Aorta (tissue), 5 donors: ENCODE measurements around the gene INPP5J. TPM values are rescaled to one million over a fixed set of nuclear protein-coding genes. Genes with fewer than 3 reads are reported as not detected.

Experiments used
- ATAC-seq: fragments of 200-7000 bp; cut with Tn5 transposase; one replicate; pipeline ENCODE4 v1.9.1; 2022; ENCODE audit warnings: moderate library complexity; ENCODE audit not compliant: low FRiP score
- DNase-seq, 2 donors: peaks; one replicate each; pipeline ENCODE4 v3.0.0-alpha.2; 2020
- H3K27ac ChIP-seq, 2 donors: one replicate each; pipeline ENCODE4 v1.5.1; 2013; ENCODE audit warnings: low read length in 2 of 2, mild to moderate bottlenecking in 2 of 2, moderate library complexity in 2 of 2, control low read depth in 1 of 2, inconsistent platforms in 1 of 2, low read depth in 1 of 2
- H3K27me3 ChIP-seq, 2 donors: one replicate each; pipeline ENCODE4 v1.6.1; 2013; ENCODE audit warnings: control low read depth in 1 of 2, low read length in 1 of 2, mild to moderate bottlenecking in 1 of 2, moderate library complexity in 1 of 2; ENCODE audit not compliant: insufficient read depth in 2 of 2, control insufficient read depth in 1 of 2
- H3K36me3 ChIP-seq, 2 donors: one replicate each; pipeline ENCODE4 v1.6.1; 2013; ENCODE audit warnings: control low read depth in 1 of 2, low read length in 1 of 2, mild to moderate bottlenecking in 1 of 2; ENCODE audit not compliant: insufficient read depth in 2 of 2, control insufficient read depth in 1 of 2
- H3K4me1 ChIP-seq, 2 donors: one replicate each; pipeline ENCODE4 v1.6.1; 2013; ENCODE audit warnings: low read length in 2 of 2, control low read depth in 1 of 2, mild to moderate bottlenecking in 1 of 2, moderate library complexity in 1 of 2; ENCODE audit not compliant: insufficient read depth in 2 of 2, control insufficient read depth in 1 of 2
- H3K4me3 ChIP-seq, 2 donors: one replicate each; pipeline ENCODE4 v1.5.1; 2013; ENCODE audit warnings: low read length in 2 of 2, control low read depth in 1 of 2, mild to moderate bottlenecking in 1 of 2
- H3K9me3 ChIP-seq: one replicate; pipeline ENCODE4 v1.6.1; 2013; ENCODE audit warnings: mild to moderate bottlenecking, low read length; ENCODE audit not compliant: control insufficient read depth
- WGBS, 2 donors: extraction: QIAGEN DNeasy Blood & Tissue Kit; methylation state at CpG; one replicate each; pipeline ENCODE4 v1.1.7; 2013; 5-methylcytosine and 5-hydroxymethylcytosine counted together
- intact Hi-C, 2 donors: fragments of 100-400 bp; cut with DNase I; formaldehyde crosslinking; loops; one replicate each; pipeline versions ENCODE4 v1.14.2 to v1.15.0; 2022
- polyA plus RNA-seq, 2 donors: library from polyadenylated mRNA; stranded (reverse); fragments of 200-250 nt; gene quantifications; one replicate each; pipeline ENCODE4 v1.2.3, GENCODE V29; 2013
- total RNA-seq, 2 donors: library from RNA; stranded (reverse); fragmentation: NEBNext Ultra II Directional; extraction: Animal tissue kit (Norgen Biotek cat#: 25700); gene quantifications; one replicate each; pipeline ENCODE4 v1.2.1, GENCODE V29; 2021
- donor health status: healthy with polysubstance abuse.
- donor health status: Bipolar disorder and iron deficiency.
- donor health status: DM: no; HTN: no; CAD: no.
- donor health status: DM: no; HTN: no; CAD: no.
- donor health status: DM: yes; HTN: yes; CAD: no.

INPP5J gene
- total and polyA plus RNA-seq, 4 donors = 2.4 to 8.3 (median 5.5) TPM

DNA sequence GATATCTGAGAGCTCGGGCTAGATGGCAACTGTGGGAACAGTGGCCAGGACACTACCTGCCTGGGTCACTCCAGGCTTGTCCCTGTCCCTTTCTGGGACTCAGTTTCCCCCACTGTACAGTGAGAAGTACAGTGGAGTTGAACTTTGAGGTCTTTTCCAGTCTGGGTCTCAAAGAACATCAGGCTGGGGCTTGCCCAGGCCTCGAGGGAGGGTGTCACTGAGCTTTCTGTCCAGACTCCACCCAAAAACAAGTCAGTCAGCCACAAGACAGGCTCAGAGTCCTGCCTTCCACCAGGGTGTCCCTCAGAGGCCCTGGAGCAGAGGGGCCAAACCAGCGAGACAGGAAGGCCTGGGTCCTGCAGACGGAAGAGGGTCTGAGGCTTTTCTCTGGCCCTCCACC lies 19.5 kb downstream of the INPP5J start:
- 90% methylated on average over 4 of the region's 4 CpGs for WGBS, 2 donors
- ATAC-seq (no peak), DNase-seq (peak in 1 of 2 donors; percentile 42)
- no peaks in the 10 kb centered on the region for H3K4me1 ChIP-seq
- intact Hi-C loops = loop anchor here in 1 of 2 donors (10.0 kb wide), 1 partner anchor 507 kb away; the partner anchor contains the start of gene SLC35E4
- H3K4me3 ChIP-seq = no peak overlapping the region
- H3K36me3 ChIP-seq = no peaks in the 10 kb centered on the region
- no peak overlapping the region for H3K27ac ChIP-seq
- no peaks in the 10 kb centered on the region for H3K27me3 ChIP-seq
- no peaks in the 10 kb centered on the region for H3K9me3 ChIP-seq

- intact Hi-C loops = loop anchor here in 1 of 2 donors (10.0 kb wide), 1 partner anchor 508 kb away; the partner anchor contains the start of gene SLC35E4
- 24 to 27% methylated on average over 3 of the region's 3 CpGs for WGBS, 2 donors
Measured at GRCh38 chr22:31143038-31143437, 20.3 kb downstream of the INPP5J start.

GRCh38 chr22:31143537-31143936 lies 20.8 kb downstream of the INPP5J start:
- Histone ChIP-seq H3K4me3 (no peak overlapping the region), H3K36me3 (no peaks in the 10 kb centered on the region), H3K27ac (no peak overlapping the region), H3K9me3 (no peaks in the 10 kb centered on the region), H3K4me1 (peaks cover 0 to 1% of the 10 kb centered on the region in 2 donors), H3K27me3 (no peaks in the 10 kb centered on the region)
- DNase-seq = peak in 1 of 2 donors; percentile 47
- 66 to 70% methylated on average over 3 of the region's 3 CpGs for WGBS, 2 donors
- ATAC-seq = no peak
- intact Hi-C loops = loop anchor here in 1 of 2 donors (10.0 kb wide), 1 partner anchor 509 kb away; the partner anchor contains the start of gene SLC35E4

More at GRCh38 chr22:31143038-31143437, 20.3 kb downstream of the INPP5J start:
- H3K27ac ChIP-seq = no peak overlapping the region
- no peaks in the 10 kb centered on the region for H3K4me1 ChIP-seq
- DNase-seq (peak in 1 of 2 donors; percentile 62), ATAC-seq (no peak)
- no peak overlapping the region for H3K4me3 ChIP-seq
- H3K36me3 ChIP-seq = no peaks in the 10 kb centered on the region
- no peaks in the 10 kb centered on the region for H3K27me3 ChIP-seq
- H3K9me3 ChIP-seq = no peaks in the 10 kb centered on the region

GRCh38 chr22:31144223-31144622 lies 21.5 kb downstream of the INPP5J start:
- ATAC-seq = no peak
- intact Hi-C loops = loop anchor here in 1 of 2 donors (10.0 kb wide), 1 partner anchor 509 kb away; the partner anchor contains the start of gene SLC35E4
- no peaks in the 10 kb centered on the region for H3K36me3 ChIP-seq
- no peaks in the 10 kb centered on the region for H3K27me3 ChIP-seq
- H3K27ac ChIP-seq = no peak overlapping the region
- no peak for DNase-seq
- H3K4me3 ChIP-seq = no peak overlapping the region
- peaks cover 0 to 3% of the 10 kb centered on the region in 2 donors for H3K4me1 ChIP-seq
- H3K9me3 ChIP-seq = no peaks in the 10 kb centered on the region

GRCh38 chr22:31148488-31148887 lies 25.7 kb downstream of the INPP5J start:
- 4 to 5% methylated on average over 1 of the region's 1 CpG for WGBS, 2 donors
- Histone ChIP-seq H3K36me3 (no peaks in the 10 kb centered on the region), H3K27ac (peak overlapping the region; percentile 89 to 97), H3K4me1 (peaks cover 0 to 3% of the 10 kb centered on the region in 2 donors), H3K9me3 (no peaks in the 10 kb centered on the region), H3K27me3 (no peaks in the 10 kb centered on the region), H3K4me3 (no peak overlapping the region)
- ATAC-seq = peak; percentile 70
- intact Hi-C loops = loop anchor here (2.0 to 10.0 kb wide), 5 partner anchors 41 to 514 kb away; partner anchors contain the start of genes SELENOM (in 2 of the 2) and SLC35E4 (in 1 of the 2)
- DNase-seq = peak in 1 of 2 donors; percentile 68

DNA sequence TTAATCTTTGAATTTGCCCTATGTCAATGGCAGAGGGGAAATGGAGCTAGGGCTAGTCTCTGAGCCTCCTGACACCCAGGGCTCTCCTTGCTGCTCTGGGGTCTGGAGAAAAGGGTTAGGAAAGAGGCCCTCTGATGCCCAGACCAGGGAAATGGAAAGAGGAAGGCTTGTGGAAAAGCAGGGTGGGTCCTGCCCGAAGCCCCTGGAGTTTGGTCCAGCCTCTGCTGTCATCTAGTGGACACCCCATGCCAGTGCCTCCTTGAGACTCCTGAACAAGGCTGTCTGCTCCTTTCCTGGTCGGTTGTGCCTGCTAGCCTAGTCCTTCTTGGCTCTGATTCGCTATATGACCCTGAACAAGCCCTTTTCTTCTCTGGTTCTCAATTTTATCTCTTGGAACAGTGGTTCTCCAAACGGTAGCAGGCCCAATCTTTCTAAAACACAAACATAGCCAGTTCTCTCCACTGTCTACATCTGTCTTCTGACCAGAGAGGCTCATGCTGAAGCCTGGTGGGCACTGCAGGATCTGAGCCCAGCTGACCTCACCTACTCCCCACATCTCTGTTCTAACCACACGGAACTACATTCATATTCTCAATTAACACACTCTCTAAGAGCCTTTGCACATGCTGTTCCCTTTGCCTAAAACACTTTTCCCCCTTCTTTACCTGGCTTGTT lies 26.3 kb downstream of the INPP5J start:
- no peaks in the 10 kb centered on the region for H3K9me3 ChIP-seq
- intact Hi-C loops = loop anchor here (2.0 to 10.0 kb wide), 5 partner anchors 42 to 514 kb away; partner anchors contain the start of genes SELENOM (in 2 of the 2) and SLC35E4 (in 1 of the 2)
- H3K27ac ChIP-seq = peak overlapping the region; percentile 89 to 97
- 24 to 34% methylated on average over 5 of the region's 5 CpGs for WGBS, 2 donors
- no peaks in the 10 kb centered on the region for H3K36me3 ChIP-seq
- H3K27me3 ChIP-seq = no peaks in the 10 kb centered on the region
- peak; percentile 95 for ATAC-seq
- H3K4me3 ChIP-seq = no peak overlapping the region
- peaks cover 0 to 3% of the 10 kb centered on the region in 2 donors for H3K4me1 ChIP-seq
- DNase-seq = peak; percentile 80 to 86

DNA sequence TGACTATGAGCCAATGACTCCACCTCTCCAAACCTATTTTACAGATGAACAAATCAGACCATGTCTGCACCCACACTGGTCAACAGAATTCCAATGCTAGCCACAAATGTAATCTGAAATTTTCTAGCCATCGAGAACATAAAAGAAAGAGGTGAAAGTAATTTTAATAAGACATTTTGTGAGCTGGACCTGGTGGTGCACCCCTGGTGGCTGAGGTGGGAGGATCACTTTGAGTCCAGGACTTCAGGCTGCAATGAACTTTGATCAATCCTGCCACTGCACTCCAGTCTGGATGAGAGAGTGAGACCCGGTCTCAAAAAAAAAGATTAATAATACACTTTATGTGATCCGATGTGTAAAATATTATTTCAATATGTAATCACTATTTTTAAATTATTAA lies 27.8 kb downstream of the INPP5J start:
- H3K4me1 ChIP-seq = peaks cover 0 to 3% of the 10 kb centered on the region in 2 donors
- H3K9me3 ChIP-seq = no peaks in the 10 kb centered on the region
- H3K4me3 ChIP-seq = no peak overlapping the region
- DNase-seq (no peak), ATAC-seq (no peak)
- no peak overlapping the region for H3K27ac ChIP-seq
- H3K27me3 ChIP-seq = no peaks in the 10 kb centered on the region
- intact Hi-C loops = loop anchor here in 1 of 2 donors (5.0 kb wide), 1 partner anchor 63 kb away; no protein-coding TSS in a partner anchor
- H3K36me3 ChIP-seq = no peaks in the 10 kb centered on the region
- 76 to 91% methylated on average over 3 of the region's 3 CpGs for WGBS, 2 donors

- intact Hi-C loops = loop anchor here in 1 of 2 donors (5.0 kb wide), 1 partner anchor 65 kb away; no protein-coding TSS in a partner anchor
- Histone ChIP-seq H3K9me3 (no peaks in the 10 kb centered on the region), H3K36me3 (no peaks in the 10 kb centered on the region), H3K27me3 (no peaks in the 10 kb centered on the region), H3K4me3 (no peak overlapping the region), H3K4me1 (peaks cover 0 to 3% of the 10 kb centered on the region in 2 donors), H3K27ac (no peak overlapping the region)
- DNase-seq (no peak), ATAC-seq (no peak)
- WGBS, 2 donors = 94 to 95% methylated on average over 2 of the region's 2 CpGs
Measured at GRCh38 chr22:31151872-31152271, 29.1 kb downstream of the INPP5J start.
